NCI-H345 treated with DMSO at 0.1 percent for 48 hours (cell line): ENCODE measurements around the gene TCF7L1.
"Not testable (repeated sequence)": the region's sequence is repeated elsewhere in the genome, so short reads cannot be mapped to it uniquely, and the experiment has no call there.

Experiments used
- DNase-seq: peaks from one replicate; lab custom pipeline; 2025; ENCODE audit not compliant: unreplicated experiment; lab: John Stamatoyannopoulos, UW

Gene TCF7L1

GRCh38 chr2:85130407-85130806, 2.8 kb upstream of the TCF7L1 start:
- DNase-seq: no peak

GRCh38 chr2:85131116-85131515, 2.1 kb upstream of the TCF7L1 start:
- DNase-seq: no peak

- no peak for DNase-seq
These were observed 795 bp upstream of the TCF7L1 start for GRCh38 chr2:85132397-85132796.

- DNase-seq: no peak
These were observed 611 bp downstream of the TCF7L1 start for GRCh38 chr2:85133751-85134254.

GRCh38 chr2:85134255-85134895, 1.2 kb downstream of the TCF7L1 start:
- DNase-seq: no peak

- DNase-seq: no peak
These were observed 1.9 kb downstream of the TCF7L1 start for GRCh38 chr2:85134896-85135659.

- no peak for DNase-seq
These were observed 2.4 kb downstream of the TCF7L1 start for GRCh38 chr2:85135660-85135914.

GRCh38 chr2:85137156-85137555, 4.0 kb downstream of the TCF7L1 start:
- no peak for DNase-seq

GRCh38 chr2:85143463-85144082, 10.4 kb downstream of the TCF7L1 start:
- no peak for DNase-seq

- no peak for DNase-seq
These were observed 12.1 kb downstream of the TCF7L1 start for GRCh38 chr2:85145116-85145820.

GRCh38 chr2:85148190-85148589, 15.0 kb downstream of the TCF7L1 start:
- DNase-seq: no peak

GRCh38 chr2:85151026-85151425, 17.8 kb downstream of the TCF7L1 start:
- no peak for DNase-seq

- DNase-seq: no peak
These were observed 19.7 kb downstream of the TCF7L1 start for GRCh38 chr2:85152895-85153294.

GRCh38 chr2:85154048-85154753, 21.0 kb downstream of the TCF7L1 start:
- no peak for DNase-seq

- not testable (repeated sequence) for DNase-seq
These were observed 21.9 kb downstream of the TCF7L1 start for GRCh38 chr2:85155082-85155481.

GRCh38 chr2:85156153-85156552, 23.0 kb downstream of the TCF7L1 start:
- DNase-seq: no peak

GRCh38 chr2:85156619-85157018, 23.4 kb downstream of the TCF7L1 start:
- no peak for DNase-seq

GRCh38 chr2:85157345-85157744, 24.2 kb downstream of the TCF7L1 start:
- DNase-seq: no peak

GRCh38 chr2:85158559-85159273, 25.5 kb downstream of the TCF7L1 start:
- no peak for DNase-seq

- DNase-seq: no peak
These were observed 26.4 kb downstream of the TCF7L1 start for GRCh38 chr2:85159589-85159988.
